Measurements from ENCODE around the gene CTTN.

- TF ChIP-seq CTCF (IDR thresholded peaks at IDR 0.05 in 2 of 3, conservative IDR thresholded peaks at IDR 0.05 in 1 of 3; ENCODE audit: insufficient read depth in 2 of 3, low read depth in 1 of 3, low read length in 3 of 3): no peak
- no peak for TF ChIP-seq CBX5 (IDR thresholded peaks at IDR 0.05; ENCODE audit: borderline replicate concordance, low read depth)
- TF ChIP-seq CBX3 (IDR thresholded peaks at IDR 0.05; ENCODE audit: borderline replicate concordance in 1 of 2, low read length in 2 of 2): no peak
- no peak for TF ChIP-seq NFYB (IDR thresholded peaks at IDR 0.05; ENCODE audit: extremely low read depth, insufficient read length)
- no peak for TF ChIP-seq POLR2AphosphoS5 (IDR thresholded peaks at IDR 0.05; ENCODE audit: control insufficient read depth, insufficient read depth, low read depth, low read length)
- no peak for TF ChIP-seq NRF1 (conservative IDR thresholded peaks at IDR 0.05 in 1 of 2, IDR thresholded peaks at IDR 0.05 in 1 of 2)
- TF ChIP-seq ZNF512 (tag; IDR thresholded peaks at IDR 0.05): no peak
- no peak for TF ChIP-seq ZNF274 (IDR thresholded peaks at IDR 0.05; ENCODE audit: borderline replicate concordance, low read depth, low read length)
- TF ChIP-seq POLR2A (conservative IDR thresholded peaks at IDR 0.05): no peak
- TF ChIP-seq ZNF133 (CRISPR knock-in tag; IDR thresholded peaks at IDR 0.05): no peak
- TF ChIP-seq IRF9 (tag; IDR thresholded peaks at IDR 0.05): no peak
- TF ChIP-seq TCF7L2 (IDR thresholded peaks at IDR 0.05; ENCODE audit: low read depth, low read length): no peak
Measured at GRCh38 chr11:70404244-70404643, 5.9 kb downstream of the CTTN start.

Measured in K562 (cell line).